Left lung (tissue), 10 donors: ENCODE results near the gene PCSK9. TPM values are rescaled to one million over a fixed set of nuclear protein-coding genes. Genes with fewer than 3 reads are reported as not detected.

Experiments used
- ATAC-seq: fragments of 200-7000 bp; cut with Tn5 transposase; one replicate; pipeline ENCODE4 v1.9.1; 2020; ENCODE audit warnings: moderate library complexity
- DNase-seq, 4 donors: peaks; one replicate each; pipeline ENCODE4 v3.0.0-alpha.2; 2013 to 2020
- H3K27ac ChIP-seq, 2 donors: fragments of 200-600 bp; sonication (generic) in 1 of 2; one replicate each; pipeline versions ENCODE4 v1.5.0 to v1.8.0; 2020 to 2021
- H3K27me3 ChIP-seq, 2 donors: fragments of 200-600 bp; sonication (generic) in 1 of 2; one replicate each; pipeline versions ENCODE4 v1.5.0 to v1.8.0; 2020 to 2021
- H3K36me3 ChIP-seq, 2 donors: fragments of 200-600 bp; sonication (generic) in 1 of 2; one replicate each; pipeline versions ENCODE4 v1.5.0 to v1.8.0; 2020 to 2021
- H3K4me1 ChIP-seq, 2 donors: fragments of 200-600 bp; one replicate each; pipeline ENCODE4 v1.8.0; 2021
- H3K4me3 ChIP-seq, 2 donors: fragments of 200-600 bp; sonication (generic) in 1 of 2; one replicate each; pipeline versions ENCODE4 v1.5.0 to v1.8.0; 2020 to 2021; ENCODE audit warnings: mild to moderate bottlenecking in 1 of 2
- H3K9me3 ChIP-seq, 2 donors: fragments of 200-600 bp; sonication (generic) in 1 of 2; one replicate each; pipeline versions ENCODE4 v1.5.0 to v1.8.0; 2020 to 2021
- intact Hi-C, 2 donors: fragments of 100-400 bp; cut with DNase I; formaldehyde crosslinking; loops; one replicate each; pipeline versions ENCODE4 v1.11.2 to v1.14.2; 2022
- polyA plus RNA-seq, 6 donors: library from polyadenylated mRNA; unstranded; fragments of 120-200 nt; gene quantifications; one replicate each; pipeline ENCODE4 v1.2.1, GENCODE V29; 2013; ENCODE audit not compliant: insufficient read length in 6 of 6
- total RNA-seq, 2 donors: library from RNA; stranded (reverse); fragmentation: NEBNext Ultra II Directional; extraction: Animal tissue kit (Norgen Biotek cat#: 25700); gene quantifications; one replicate each; pipeline ENCODE4 v1.2.1, GENCODE V29; 2021
- TF ChIP-seq, protein P1 (sequence below), 2 donors: fragments of 200-600 bp; sonication (generic) in 1 of 2; IDR thresholded peaks; one replicate each; pipeline versions ENCODE4 v1.5.0 to v1.8.0; 2021; ENCODE audit warnings: antibody characterized with exemption in 2 of 2
- donor health status: DM: no; HTN: yes; CAD: no.
- donor health status: DM: no; HTN: no; CAD: no.

PCSK9 gene
- total and polyA plus RNA-seq, 8 donors, result 0.63 to 55.0 (median 1.5) TPM

- Histone ChIP-seq H3K4me3 (no peak overlapping the region), H3K9me3 (no peaks in the 10 kb centered on the region), H3K27ac (no peak overlapping the region), H3K36me3 (no peaks in the 10 kb centered on the region), H3K4me1 (no peaks in the 10 kb centered on the region), H3K27me3 (no peaks in the 10 kb centered on the region)
- ATAC-seq (no peak), DNase-seq (no peak)
- TF ChIP-seq, protein P1, sequence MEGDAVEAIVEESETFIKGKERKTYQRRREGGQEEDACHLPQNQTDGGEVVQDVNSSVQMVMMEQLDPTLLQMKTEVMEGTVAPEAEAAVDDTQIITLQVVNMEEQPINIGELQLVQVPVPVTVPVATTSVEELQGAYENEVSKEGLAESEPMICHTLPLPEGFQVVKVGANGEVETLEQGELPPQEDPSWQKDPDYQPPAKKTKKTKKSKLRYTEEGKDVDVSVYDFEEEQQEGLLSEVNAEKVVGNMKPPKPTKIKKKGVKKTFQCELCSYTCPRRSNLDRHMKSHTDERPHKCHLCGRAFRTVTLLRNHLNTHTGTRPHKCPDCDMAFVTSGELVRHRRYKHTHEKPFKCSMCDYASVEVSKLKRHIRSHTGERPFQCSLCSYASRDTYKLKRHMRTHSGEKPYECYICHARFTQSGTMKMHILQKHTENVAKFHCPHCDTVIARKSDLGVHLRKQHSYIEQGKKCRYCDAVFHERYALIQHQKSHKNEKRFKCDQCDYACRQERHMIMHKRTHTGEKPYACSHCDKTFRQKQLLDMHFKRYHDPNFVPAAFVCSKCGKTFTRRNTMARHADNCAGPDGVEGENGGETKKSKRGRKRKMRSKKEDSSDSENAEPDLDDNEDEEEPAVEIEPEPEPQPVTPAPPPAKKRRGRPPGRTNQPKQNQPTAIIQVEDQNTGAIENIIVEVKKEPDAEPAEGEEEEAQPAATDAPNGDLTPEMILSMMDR (IDR thresholded peaks at IDR 0.05), result no peak
- intact Hi-C loops, result no loop called here
Measured at GRCh38 chr1:55007625-55008024, 31.7 kb upstream of the PCSK9 start.

GRCh38 chr1:55010194-55010886 lies 29.0 kb upstream of the PCSK9 start:
- no peaks in the 10 kb centered on the region for H3K27me3 ChIP-seq
- intact Hi-C loops, result no loop called here
- H3K36me3 ChIP-seq, result no peaks in the 10 kb centered on the region
- H3K4me3 ChIP-seq, result no peak overlapping the region
- TF ChIP-seq, protein P1 (IDR thresholded peaks at IDR 0.05), result no peak
- no peaks in the 10 kb centered on the region for H3K4me1 ChIP-seq
- no peak for DNase-seq
- H3K27ac ChIP-seq, result no peak overlapping the region
- no peak for ATAC-seq
- no peaks in the 10 kb centered on the region for H3K9me3 ChIP-seq

GRCh38 chr1:55010887-55011217 lies 28.5 kb upstream of the PCSK9 start:
- intact Hi-C loops, result no loop called here
- Histone ChIP-seq H3K27ac (no peak overlapping the region), H3K4me1 (no peaks in the 10 kb centered on the region), H3K4me3 (no peak overlapping the region), H3K36me3 (no peaks in the 10 kb centered on the region), H3K9me3 (no peaks in the 10 kb centered on the region), H3K27me3 (peaks cover 0 to 2% of the 10 kb centered on the region in 2 donors)
- DNase-seq, result no peak
- TF ChIP-seq, protein P1 (IDR thresholded peaks at IDR 0.05), result no peak
- ATAC-seq, result no peak

- DNase-seq, result no peak
- Histone ChIP-seq H3K27me3 (peaks cover 0 to 5% of the 10 kb centered on the region in 2 donors), H3K36me3 (no peaks in the 10 kb centered on the region), H3K27ac (no peak overlapping the region), H3K4me1 (no peaks in the 10 kb centered on the region), H3K9me3 (no peaks in the 10 kb centered on the region), H3K4me3 (no peak overlapping the region)
- intact Hi-C loops, result no loop called here
- TF ChIP-seq, protein P1 (IDR thresholded peaks at IDR 0.05), result no peak
- ATAC-seq, result no peak
Measured at GRCh38 chr1:55012661-55013060, 26.7 kb upstream of the PCSK9 start.

GRCh38 chr1:55015123-55015522 lies 24.2 kb upstream of the PCSK9 start:
- Histone ChIP-seq H3K4me3 (no peak overlapping the region), H3K9me3 (no peaks in the 10 kb centered on the region), H3K36me3 (no peaks in the 10 kb centered on the region), H3K4me1 (no peaks in the 10 kb centered on the region), H3K27ac (no peak overlapping the region), H3K27me3 (peaks cover 0 to 16% of the 10 kb centered on the region in 2 donors)
- TF ChIP-seq, protein P1 (IDR thresholded peaks at IDR 0.05), result no peak
- DNase-seq, result no peak
- no peak for ATAC-seq
- intact Hi-C loops, result no loop called here
